CD4-positive, alpha-beta T cell treated with Interleukin-21 for 1 hour (primary cell): ENCODE measurements around the gene SSH2.
A peak's percentile ranks its signal among the peaks of the same experiment; 100 is the strongest.

Experiments
- DNase-seq: peaks from one replicate; pipeline ENCODE4 v3.0.0-alpha.2; 2020

The SSH2 gene

DNA sequence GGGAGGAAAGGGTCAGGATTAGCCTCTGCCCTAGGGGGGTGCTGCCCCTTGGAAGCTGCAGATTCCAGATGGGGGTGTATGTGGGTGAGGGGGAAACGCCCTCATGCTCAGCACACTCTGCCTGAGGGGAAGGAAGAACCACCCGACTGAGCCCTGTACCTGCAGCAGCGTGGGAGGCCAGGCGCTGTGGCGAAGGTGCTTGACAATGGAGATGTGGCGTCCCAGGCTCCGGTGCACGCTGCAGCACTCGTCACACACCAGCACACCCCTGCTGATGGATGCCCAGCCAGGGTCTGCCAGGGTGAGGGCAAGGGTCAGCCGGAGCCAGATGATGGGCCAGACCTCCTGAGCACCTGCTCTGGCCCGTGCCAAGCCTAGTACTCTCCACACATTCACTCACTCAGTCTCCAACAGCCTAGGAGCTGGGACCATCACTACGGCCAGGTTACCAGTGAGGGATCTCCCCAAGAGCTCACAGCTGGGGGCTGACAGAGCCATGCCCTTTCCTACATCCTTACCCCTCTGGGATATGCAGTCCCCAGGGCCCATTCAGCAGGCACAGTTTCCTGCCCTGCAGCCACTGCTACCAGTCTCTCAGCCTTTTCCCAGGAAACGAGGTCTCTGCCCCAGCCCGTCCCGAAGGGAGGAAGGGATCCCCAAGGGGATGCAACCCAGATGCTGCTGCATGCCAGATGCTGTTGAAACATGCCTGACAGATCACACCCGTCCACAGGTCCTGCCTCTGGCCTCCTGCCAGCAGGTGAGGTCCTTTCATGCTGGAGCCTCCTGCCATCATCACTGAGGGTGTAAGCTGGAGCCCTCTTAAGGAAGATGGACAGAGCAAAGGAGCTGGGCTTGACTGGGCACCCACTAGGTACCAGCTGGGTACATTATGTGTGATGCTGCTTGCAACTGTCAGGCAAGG, 346.4 kb downstream of the SSH2 start:
- DNase-seq, result no peak

DNA sequence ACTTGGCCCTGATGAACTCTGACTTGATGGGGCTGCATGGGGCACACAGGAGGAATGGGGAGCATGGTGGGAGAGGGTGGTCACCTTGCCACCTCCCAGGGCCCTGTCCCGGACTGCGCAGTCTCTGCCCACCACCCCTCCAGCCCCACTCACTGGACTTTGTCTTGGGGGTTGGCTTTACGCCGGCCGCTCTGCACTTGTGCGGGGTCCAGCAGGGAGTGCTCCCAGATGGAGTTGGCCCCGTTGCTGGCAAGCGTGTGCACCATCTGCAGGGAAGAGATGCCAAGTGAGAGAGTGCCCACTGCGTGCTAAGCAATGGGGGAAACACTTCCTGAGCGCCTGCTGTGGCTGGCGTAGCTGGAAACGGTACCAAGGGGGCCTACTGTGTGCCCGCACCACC, 347.3 kb downstream of the SSH2 start:
- DNase-seq, result no peak

DNA sequence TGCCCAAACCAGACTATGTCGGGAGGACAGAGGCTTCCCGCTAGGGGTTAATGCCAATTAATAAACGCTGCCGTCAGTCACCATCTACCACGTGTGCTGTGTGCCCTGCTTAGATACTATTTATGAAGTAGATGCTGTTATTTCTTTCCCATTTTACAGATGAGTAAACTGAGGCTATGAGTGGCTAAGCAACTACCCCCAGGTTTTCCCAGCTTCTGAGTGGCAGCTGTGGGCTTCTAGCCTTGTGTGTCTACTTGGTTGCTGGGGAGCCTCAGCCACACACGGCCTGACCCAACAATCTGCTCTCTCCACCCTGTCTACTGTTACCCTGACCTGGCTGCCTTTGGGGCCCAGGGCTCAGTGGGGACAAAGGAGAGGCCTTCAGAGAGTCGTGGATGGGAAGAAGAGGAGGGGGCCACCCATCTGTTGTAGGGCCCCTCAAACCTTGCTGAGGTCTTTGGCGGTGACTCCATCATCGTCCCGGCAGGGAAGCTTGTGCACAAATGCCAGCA, 347.7 kb downstream of the SSH2 start:
- DNase-seq, result no peak

DNA sequence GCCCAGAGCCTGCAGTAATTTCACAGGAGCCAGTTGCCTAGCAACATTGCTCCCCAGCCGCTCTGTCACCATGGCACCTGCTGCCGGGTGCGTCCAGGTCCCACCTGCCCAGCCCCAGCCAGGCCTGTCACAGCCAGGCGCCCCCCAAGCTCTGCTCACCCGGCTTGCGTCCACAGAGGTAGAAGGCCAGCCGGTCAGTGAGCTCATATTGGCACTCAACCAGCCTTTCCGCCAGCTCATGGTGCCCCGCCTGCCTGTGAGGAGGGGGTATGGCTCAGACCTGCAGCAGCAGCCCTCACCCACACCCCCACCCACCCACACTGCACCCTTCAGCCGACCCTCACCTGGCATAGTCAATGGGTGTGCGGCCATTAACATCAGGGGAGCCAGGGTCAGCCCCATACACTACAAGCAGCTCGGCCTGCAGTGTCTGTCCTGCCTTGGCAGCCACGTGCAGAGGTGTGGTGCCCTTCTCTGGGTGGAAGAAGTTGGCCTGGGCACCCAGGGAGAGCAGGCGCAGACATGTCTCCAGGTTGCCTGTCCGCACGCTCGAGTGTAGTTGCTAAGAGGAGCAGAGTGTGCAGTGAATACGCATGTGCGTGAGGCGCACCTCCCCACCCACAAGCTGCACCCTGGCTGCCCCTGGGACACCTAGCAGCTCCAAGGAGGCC, 348.3 kb downstream of the SSH2 start:
- no peak for DNase-seq

DNA sequence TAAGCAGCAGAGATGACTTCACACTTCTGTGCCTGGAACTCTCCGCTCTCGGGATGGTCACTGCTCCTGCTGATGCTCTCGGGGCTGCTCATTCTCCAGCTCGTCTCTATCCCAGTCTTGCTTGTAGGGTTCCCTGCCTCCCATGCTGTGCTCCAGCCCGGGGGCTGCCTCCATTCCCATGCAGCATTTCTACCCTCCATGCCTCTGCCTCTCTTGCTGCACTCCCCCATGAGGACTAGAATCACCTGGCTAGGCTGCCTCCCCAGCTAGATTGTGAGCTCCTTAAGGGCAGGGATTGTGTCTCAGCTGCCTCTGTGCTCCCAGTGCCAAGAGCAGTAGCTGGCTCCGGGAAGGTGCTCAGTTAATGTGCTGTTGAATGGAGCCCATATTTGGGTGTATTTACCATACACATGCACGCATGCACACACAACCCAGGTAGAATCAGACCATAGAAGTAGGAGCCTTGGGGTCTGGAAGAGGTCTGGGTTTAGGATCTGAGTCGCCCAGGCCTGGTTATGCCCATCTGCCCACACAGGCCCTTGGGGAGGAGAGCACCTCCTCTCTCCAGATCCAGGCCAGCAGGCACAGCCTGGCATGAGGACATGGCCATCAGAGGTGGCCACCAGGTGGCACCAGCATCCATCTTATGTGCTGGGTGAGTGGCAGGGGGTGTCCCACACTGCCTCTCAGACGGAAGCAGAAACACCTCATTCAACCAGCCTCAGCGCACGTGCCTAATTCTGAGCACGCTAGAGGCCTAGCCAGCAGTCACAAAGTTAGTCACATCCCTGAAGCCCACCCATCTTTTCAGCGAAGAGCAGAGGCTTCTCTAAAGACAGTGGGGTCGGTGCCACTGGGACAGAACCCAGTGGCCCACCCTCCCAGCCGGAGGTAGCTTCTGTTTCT, 349.9 kb downstream of the SSH2 start:
- peak; percentile 92 for DNase-seq

DNA sequence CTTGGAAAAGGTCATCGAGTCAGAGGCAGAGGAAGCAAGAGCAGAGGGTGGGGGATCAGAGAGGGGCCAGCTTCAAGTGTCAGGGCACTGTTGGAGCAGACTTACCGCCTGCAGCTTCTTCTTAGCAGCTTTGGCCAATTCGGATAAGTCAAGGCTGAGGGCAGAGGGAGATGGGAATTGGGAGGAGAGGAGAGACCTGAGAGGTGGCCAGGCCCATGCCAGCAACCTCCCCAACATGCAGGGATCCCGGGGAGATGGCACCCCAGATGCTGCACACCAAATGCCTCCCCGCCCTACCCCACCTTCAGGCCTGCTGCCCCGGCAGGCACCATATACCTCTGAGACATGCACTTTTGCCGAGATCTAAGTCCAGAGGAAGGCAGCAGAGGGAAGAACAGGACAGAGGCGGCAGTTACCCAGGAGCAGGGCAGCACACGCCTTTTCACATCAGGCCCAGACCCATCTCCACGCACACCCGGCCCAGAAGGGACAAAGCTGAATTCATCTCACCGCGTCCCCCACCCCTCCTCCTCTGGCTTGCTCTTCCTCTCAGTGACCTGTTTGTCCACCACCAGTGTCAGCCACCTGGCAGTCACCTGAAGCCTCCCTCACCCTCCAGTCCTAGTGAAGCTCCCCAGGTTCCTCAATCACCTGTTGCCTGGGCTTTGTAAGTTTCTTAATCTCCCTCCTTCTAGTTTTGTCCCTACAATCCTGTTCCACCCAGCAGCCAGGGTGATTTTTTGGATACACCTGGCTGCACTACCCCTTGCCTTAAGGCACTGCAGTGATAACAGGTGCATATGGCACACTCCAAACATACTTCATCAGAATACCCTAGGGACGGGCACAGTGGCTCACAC, 351.2 kb downstream of the SSH2 start:
- no peak for DNase-seq

DNA sequence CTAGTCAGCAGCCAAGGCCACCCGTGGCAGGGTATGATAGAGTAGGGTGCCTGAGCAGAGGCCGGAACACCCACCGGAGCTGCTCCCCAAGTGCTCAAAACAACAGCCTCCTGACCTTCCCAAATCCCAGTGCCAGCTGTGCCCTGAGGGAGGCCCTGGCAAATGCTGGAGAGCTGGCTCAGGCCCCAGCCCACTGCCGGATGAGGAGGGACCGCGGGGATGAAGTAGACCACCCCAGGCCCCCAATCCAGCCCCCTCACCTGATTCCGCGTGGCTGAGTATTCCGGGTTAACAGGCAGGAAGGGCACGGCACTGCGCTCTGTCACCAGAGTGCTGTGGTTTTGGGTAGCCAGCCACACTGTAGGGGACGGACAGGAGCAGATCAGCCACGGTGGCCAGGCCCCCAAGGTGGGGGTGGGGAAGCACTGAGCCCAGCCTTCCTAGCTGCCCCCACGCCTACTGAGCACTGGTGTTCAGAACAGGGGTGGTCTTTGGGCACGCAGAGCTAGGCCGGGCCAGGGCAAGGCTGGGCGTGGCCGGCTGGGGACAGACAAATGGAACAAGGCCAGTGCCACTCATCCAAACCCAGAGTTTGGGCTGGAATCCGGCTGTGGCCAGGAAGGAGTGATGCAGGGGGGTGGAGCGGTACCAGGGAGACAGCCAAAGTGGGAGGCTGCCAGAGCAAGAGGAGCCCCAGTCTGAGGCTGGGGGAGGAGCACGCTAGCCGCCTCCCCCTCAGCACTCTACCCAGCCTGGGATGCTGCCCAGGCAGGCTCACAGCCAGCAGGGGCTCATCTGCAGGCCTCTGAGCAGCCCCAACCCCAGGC, 352.4 kb downstream of the SSH2 start:
- no peak for DNase-seq

DNA sequence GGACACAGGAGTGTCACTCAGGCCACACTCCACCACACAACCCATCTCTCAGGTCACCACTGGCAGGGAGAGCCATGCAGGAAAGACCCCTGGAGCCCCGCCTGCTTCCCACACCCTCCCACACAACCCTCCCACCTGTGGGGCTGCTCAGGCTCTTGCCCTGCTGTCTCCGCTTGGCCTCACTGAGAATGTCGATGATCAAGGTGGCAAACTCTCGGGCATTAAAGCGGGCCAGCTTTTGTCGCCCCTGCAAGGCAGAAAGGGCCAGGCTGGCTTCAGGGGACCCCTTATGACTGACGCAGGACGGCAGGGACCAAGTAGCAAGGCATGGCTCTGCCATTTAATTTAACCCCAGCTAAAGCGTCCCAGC, 353.0 kb downstream of the SSH2 start:
- no peak for DNase-seq

DNA sequence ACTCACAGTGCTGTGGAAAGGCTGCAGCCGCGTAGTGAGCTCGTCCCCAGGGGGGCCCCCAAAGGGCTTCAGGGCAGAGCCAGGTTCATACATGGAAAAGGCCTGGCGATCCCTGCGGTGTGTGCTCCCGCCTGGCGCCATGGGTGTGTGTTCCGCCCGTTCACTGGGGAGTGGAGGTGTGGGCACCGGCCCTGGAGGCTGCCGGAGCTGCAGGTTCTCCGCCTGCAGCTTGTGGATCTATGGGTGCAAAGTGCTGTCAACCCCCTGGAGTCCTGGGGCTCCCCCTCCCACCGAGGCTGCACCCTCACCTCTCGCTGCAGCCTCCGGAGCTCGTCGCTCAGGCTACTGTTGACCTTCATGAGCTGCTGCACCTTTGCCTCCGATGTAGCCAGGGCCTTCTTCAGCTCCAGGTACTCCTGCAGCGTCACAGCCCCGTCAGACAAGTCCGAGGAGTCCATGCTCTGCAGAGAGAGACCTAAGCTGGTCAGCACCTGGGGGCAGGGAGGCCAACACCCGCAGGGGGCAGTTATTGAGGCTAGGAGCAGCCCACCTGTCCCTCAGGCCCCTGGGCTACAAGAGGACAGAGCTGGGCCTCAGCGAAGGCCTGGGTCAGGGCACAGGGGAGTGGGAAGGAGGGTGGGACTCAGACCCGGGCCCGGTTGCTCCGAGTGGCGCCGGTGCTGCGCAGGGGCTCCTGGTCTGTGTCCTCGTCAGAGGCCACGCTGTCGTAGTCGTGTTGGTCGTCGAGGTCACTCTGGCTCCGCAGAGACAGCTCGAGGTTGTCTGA, 353.6 kb downstream of the SSH2 start:
- no peak for DNase-seq
